Calu3 (cell line): ENCODE results near the gene GPI. TPM values are rescaled to one million over a fixed set of nuclear protein-coding genes. Genes with fewer than 3 reads are reported as not detected.
A peak's percentile ranks its signal among the peaks of the same experiment; 100 is the strongest.

ENCODE experiments used
- BruUV-seq: library from RNA; stranded (reverse); fragments of 400-500 nt; replicated peaks from 2 replicates; lab custom pipeline; 2021; lab: Mats Ljungman, UMichigan
- CTCF ChIA-PET: fragments of 300-600 bp; sonication (Branson Sonifier 250); formaldehyde crosslinking; loops from one replicate; lab custom pipeline; 2022; ENCODE audit warnings: antibody characterized with exemption; lab: Charles Lee
- DNase-seq: peaks from one replicate; pipeline ENCODE4 v3.0.0; 2022
- H3K27ac Mint-ChIP-seq: one replicate; pipeline ENCODE4 v1.8.0; 2022; ENCODE audit warnings: mixed read lengths; ENCODE audit not compliant: unreplicated experiment
- H3K27me3 Mint-ChIP-seq: one replicate; pipeline ENCODE4 v1.8.0; 2022; ENCODE audit warnings: mixed read lengths; ENCODE audit not compliant: unreplicated experiment
- H3K36me3 Mint-ChIP-seq: one replicate; pipeline ENCODE4 v1.8.0; 2022; ENCODE audit warnings: mild to moderate bottlenecking, moderate library complexity, mixed read lengths; ENCODE audit not compliant: insufficient read depth, unreplicated experiment
- H3K4me1 Mint-ChIP-seq: one replicate; pipeline ENCODE4 v1.8.0; 2022; ENCODE audit warnings: mild to moderate bottlenecking, low read depth, mixed read lengths; ENCODE audit not compliant: unreplicated experiment
- H3K4me3 Mint-ChIP-seq: one replicate; pipeline ENCODE4 v1.8.0; 2022; ENCODE audit warnings: mild to moderate bottlenecking, low read depth, moderate library complexity, mixed read lengths; ENCODE audit not compliant: unreplicated experiment
- H3K9me3 Mint-ChIP-seq: one replicate; pipeline ENCODE4 v1.8.0; 2022; ENCODE audit warnings: low read depth, mixed read lengths; ENCODE audit not compliant: unreplicated experiment
- intact Hi-C: fragments of 100-400 bp; cut with micrococcal nuclease; formaldehyde crosslinking; loops from one replicate; pipeline ENCODE4 v1.10.0; 2022; ENCODE audit not compliant: unreplicated experiment
- total RNA-seq: library from RNA; stranded (reverse); gene quantifications from 2 replicates; pipeline ENCODE4 v1.2.3, GENCODE V29; 2022
- TF ChIP-seq, protein P1 (sequence below): fragments of 200-600 bp; IDR thresholded peaks from one replicate; pipeline ENCODE4 v1.8.0; 2022; ENCODE audit warnings: antibody characterized with exemption; ENCODE audit not compliant: unreplicated experiment

GPI gene
- total RNA-seq, 1 experiment from 2014 or later, result 375 TPM

DNA sequence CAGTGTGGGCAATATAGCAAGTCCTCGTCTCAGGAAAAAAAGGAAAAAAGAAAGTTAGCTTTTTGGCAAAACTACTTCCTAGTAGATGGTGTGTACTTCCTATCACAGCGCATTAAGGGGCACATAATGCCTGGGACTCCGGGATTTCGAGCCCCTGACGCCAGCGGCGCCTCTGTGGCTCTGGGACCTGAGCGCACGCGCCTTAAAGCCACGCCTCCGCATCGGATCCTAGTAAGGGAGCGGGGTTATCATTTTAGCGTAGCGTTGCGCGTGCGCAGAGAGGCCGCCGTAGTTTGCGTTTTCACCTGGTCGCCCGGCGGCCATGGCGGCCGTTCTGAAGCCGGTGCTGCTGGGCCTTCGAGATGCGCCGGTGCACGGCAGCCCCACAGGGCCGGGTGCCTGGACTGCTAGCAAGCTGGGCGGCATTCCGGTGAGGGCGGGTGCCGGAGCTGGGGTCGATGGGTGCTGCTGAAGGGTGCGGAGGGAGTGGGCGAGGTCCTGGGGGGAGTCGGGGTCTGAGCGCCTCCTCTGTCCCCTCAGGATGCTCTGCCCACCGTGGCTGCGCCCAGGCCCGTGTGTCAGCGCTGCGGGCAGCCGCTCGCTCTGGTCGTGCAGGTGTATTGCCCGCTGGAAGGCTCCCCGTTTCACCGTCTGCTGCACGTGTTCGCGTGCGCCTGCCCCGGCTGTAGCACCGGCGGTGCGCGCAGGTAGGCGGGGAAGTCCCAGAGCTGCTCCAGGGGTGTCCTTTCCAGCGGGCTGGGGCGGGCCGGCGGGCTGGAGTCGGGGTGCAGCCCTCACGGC, 39.3 kb downstream of the GPI start, which contains the start of gene PDCD2L:
Gene PDCD2L, plus strand, starts transcription at position 291 of the 801 bp plus-strand sequence. Its CDS starts 32 bp downstream, at position 323.
- Mint-ChIP-seq H3K27me3 (no peaks in the 10 kb centered on the region), H3K27ac (peak within 1 kb of the TSS; percentile 74), H3K9me3 (no peaks in the 10 kb centered on the region), H3K36me3 (peaks cover 44% of the 10 kb centered on the region), H3K4me3 (peak within 1 kb of the TSS; percentile 99), H3K4me1 (peaks cover 13% of the 10 kb centered on the region)
- intact Hi-C loops, result no loop called here
- CTCF ChIA-PET, result interaction anchor here (0.6 to 0.7 kb wide), 3 partner anchors 11 to 591 kb away, joined by 4 to 9 read pairs (median 8); no protein-coding TSS in a partner anchor
- TF ChIP-seq, protein P1, sequence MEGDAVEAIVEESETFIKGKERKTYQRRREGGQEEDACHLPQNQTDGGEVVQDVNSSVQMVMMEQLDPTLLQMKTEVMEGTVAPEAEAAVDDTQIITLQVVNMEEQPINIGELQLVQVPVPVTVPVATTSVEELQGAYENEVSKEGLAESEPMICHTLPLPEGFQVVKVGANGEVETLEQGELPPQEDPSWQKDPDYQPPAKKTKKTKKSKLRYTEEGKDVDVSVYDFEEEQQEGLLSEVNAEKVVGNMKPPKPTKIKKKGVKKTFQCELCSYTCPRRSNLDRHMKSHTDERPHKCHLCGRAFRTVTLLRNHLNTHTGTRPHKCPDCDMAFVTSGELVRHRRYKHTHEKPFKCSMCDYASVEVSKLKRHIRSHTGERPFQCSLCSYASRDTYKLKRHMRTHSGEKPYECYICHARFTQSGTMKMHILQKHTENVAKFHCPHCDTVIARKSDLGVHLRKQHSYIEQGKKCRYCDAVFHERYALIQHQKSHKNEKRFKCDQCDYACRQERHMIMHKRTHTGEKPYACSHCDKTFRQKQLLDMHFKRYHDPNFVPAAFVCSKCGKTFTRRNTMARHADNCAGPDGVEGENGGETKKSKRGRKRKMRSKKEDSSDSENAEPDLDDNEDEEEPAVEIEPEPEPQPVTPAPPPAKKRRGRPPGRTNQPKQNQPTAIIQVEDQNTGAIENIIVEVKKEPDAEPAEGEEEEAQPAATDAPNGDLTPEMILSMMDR, result no peak
- peak; percentile 94 for DNase-seq
- TSS peak; percentile 20 for BruUV-seq

DNA sequence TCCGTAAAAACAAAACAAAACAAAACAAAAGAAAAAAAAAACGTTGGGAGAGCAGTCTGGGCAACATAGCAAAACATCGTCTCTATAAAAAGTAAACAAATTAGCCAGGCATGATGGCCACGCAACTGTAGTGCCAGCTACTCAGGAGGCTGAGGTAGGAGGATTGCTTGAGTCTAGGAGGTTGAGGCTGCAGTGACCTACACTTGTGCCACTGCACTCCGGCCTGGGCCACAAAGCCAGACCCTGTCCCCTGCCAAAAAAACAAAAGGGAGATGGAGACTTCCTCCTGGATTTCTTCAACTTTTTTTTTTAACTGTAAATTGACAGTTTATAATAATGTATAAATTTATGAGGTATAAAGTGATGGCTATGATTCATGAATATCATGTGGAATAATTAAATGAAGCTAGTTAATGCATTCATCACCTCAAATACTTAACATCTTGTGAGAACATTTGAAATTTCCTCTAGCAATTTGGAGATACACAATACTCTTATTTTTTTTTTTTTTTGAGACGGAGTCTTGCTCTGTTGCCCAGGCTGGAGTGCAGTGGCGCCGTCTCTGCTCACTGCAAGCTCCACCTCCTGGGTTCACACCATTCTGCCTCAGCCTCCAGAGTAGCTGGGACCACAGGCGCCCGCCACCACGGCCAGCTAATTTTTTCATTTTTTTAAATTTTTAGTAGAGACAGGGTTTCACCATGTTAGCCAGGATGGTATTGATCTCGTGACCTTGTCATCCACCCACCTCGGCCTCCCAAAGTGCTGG, 41.1 kb downstream of the GPI start:
- no peak for DNase-seq
- BruUV-seq, result TSS peak; percentile 23
- Mint-ChIP-seq H3K9me3 (no peaks in the 10 kb centered on the region), H3K4me3 (no peak overlapping the region), H3K4me1 (peaks cover 13% of the 10 kb centered on the region), H3K27me3 (no peaks in the 10 kb centered on the region), H3K27ac (no peak overlapping the region), H3K36me3 (peaks cover 33% of the 10 kb centered on the region)
- intact Hi-C loops, result no loop called here
- CTCF ChIA-PET, result interaction anchor here (0.7 kb wide), 1 partner anchor 620 kb away, joined by 5 read pairs; no protein-coding TSS in a partner anchor
- TF ChIP-seq, protein P1, result no peak

DNA sequence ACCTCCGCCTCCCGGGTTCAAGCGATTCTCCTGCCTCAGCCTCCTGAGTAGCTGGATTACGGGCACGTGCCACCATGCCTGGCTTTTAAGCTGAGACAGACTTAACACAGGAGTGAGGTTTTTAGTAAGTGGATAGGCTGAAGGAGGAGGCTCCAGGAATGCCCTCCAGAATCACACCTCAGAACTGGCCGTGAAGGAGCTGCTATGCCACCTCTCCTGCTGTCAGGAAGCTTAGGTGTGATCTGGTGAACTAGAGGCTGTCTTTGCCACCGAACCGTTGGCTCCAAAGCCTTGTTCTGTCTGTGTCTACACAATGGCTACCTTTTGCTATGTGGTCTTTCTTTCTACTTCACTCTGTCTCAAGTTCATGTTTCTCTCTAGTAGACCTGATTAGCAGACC, 43.4 kb downstream of the GPI start:
- intact Hi-C loops, result no loop called here
- TF ChIP-seq, protein P1, result no peak
- CTCF ChIA-PET, result no interaction called here
- Mint-ChIP-seq H3K27ac (no peak overlapping the region), H3K4me1 (no peaks in the 10 kb centered on the region), H3K9me3 (no peaks in the 10 kb centered on the region), H3K36me3 (peaks cover 42% of the 10 kb centered on the region), H3K4me3 (no peak overlapping the region), H3K27me3 (no peaks in the 10 kb centered on the region)
- no TSS peak for BruUV-seq
- DNase-seq, result no peak
